ENCODE measurements around the gene C8G. TPM values are rescaled to one million over a fixed set of nuclear protein-coding genes. Genes with fewer than 3 reads are reported as not detected.

The C8G gene
- total and polyA plus RNA-seq, 2 of the 4 experiments (the other 2 are of a cell fraction): 0.80 TPM; not detected in 1

- Histone ChIP-seq H3K9ac (ENCODE audit: low read depth, low read length) (no peak overlapping the region), H3K79me1 (ENCODE audit: low read depth in 1 of 2, low read length in 2 of 2) (peaks cover 3 to 51% of the 10 kb centered on the region in 2 experiments), H2BK20ac (ENCODE audit: low read depth, low read length) (no peak overlapping the region), H2AK9ac (replicated peaks; ENCODE audit: low read depth, low read length, poor library complexity) (peak overlapping the region; percentile 83), H3K14ac (replicated peaks; ENCODE audit: low read depth, low read length) (no peak overlapping the region), H3K18ac (ENCODE audit: low read depth, low read length) (no peak overlapping the region), H3K36me3 (ENCODE audit: control insufficient read depth, insufficient read depth, low read length) (peaks cover 26% of the 10 kb centered on the region), H2BK5ac (ENCODE audit: low read depth, low read length, poor library complexity, severe bottlenecking) (no peak overlapping the region), H2AK5ac (ENCODE audit: low read depth, low read length) (no peak overlapping the region), H3K23ac (ENCODE audit: low read depth, low read length) (no peak overlapping the region), H2BK120ac (ENCODE audit: low read depth, low read length) (no peak overlapping the region), H3K4ac (ENCODE audit: low read depth, low read length) (no peak overlapping the region), H2BK15ac (ENCODE audit: low read depth, low read length) (no peak overlapping the region), H3K4me3 (ENCODE audit: insufficient read depth, low read depth, low read length) (no peak overlapping the region), H3K27me3 (ENCODE audit: control insufficient read depth, insufficient read depth, low read length) (no peaks in the 10 kb centered on the region), H3K9me3 (ENCODE audit: control insufficient read depth, insufficient read depth, low read length) (no peaks in the 10 kb centered on the region), H2AFZ (replicated peaks; ENCODE audit: low read length, poor library complexity) (no peak overlapping the region), H4K5ac (ENCODE audit: low read depth, low read length) (no peak overlapping the region), H3K4me1 (ENCODE audit: control insufficient read depth, insufficient read depth, low read length) (peaks cover 15% of the 10 kb centered on the region), H4K8ac (ENCODE audit: low read depth in 2 of 2, low read length in 2 of 2) (no peak overlapping the region), H3K56ac (ENCODE audit: extremely low read depth, insufficient read depth, low read length) (no peak overlapping the region), H4K20me1 (ENCODE audit: insufficient read depth, low read length) (no peaks in the 10 kb centered on the region; the same call in none of the 2 replicates), H3K27ac (ENCODE audit: insufficient read depth, low read length) (no peak overlapping the region), H3K9me1 (ENCODE audit: insufficient read depth, low read length) (0 out of 2 replicates have a peak, but pooled peaks cover 10% of the 10 kb centered on the region), H3K4me2 (ENCODE audit: low read depth, low read length) (no peak overlapping the region), H4K91ac (ENCODE audit: insufficient read depth, low read depth, low read length) (no peak overlapping the region)
- ATAC-seq (ENCODE audit: low read depth): no peak
- ChIA-PET CTCF (interaction anchor here (0.9 kb wide), 1 partner anchor 41 kb away, joined by 3 read pairs; the partner anchor contains the start of gene FBXW5), POLR2A (ENCODE audit: unreplicated experiment) (no interaction called here)
- 91% methylated on average over 7 of the region's 12 CpGs; no CpG with 5 or more reads in 1 of the 2 experiments for WGBS, 2 experiments (ENCODE audit: extremely low coverage in 2 of 2, insufficient read length in 1 of 2)
- dilution Hi-C loops (cut with HindIII; ENCODE audit: low sequenced_read_pairs, unreplicated experiment): no loop called here
- BruUV-seq (replicated peaks): no TSS peak
- in situ Hi-C loops (cut with MboI; ENCODE audit: low sequenced_read_pairs): no loop called here
- TF ChIP-seq FOS (IDR thresholded peaks at IDR 0.05; ENCODE audit: low read depth, low read length) (no peak), POLR2A (IDR thresholded peaks at IDR 0.05; ENCODE audit: low read depth, low read length) (no peak), RFX5 (IDR thresholded peaks at IDR 0.05; ENCODE audit: low read depth, low read length) (no peak), MAFK (IDR thresholded peaks at IDR 0.05; ENCODE audit: low read depth, low read length) (no peak), MXI1 (IDR thresholded peaks at IDR 0.05; ENCODE audit: borderline replicate concordance, low read depth, low read length) (no peak)
- TF ChIP-seq, protein P1, sequence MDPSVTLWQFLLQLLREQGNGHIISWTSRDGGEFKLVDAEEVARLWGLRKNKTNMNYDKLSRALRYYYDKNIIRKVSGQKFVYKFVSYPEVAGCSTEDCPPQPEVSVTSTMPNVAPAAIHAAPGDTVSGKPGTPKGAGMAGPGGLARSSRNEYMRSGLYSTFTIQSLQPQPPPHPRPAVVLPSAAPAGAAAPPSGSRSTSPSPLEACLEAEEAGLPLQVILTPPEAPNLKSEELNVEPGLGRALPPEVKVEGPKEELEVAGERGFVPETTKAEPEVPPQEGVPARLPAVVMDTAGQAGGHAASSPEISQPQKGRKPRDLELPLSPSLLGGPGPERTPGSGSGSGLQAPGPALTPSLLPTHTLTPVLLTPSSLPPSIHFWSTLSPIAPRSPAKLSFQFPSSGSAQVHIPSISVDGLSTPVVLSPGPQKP (IDR thresholded peaks at IDR 0.05; ENCODE audit: borderline replicate concordance, low read depth, low read length): no peak
- DNase-seq: no peak
- intact Hi-C loops (cut with micrococcal nuclease): no loop called here
These were observed 41.9 kb upstream of the C8G start for GRCh38 chr9:136903041-136903554.

Data from IMR-90 (cell line).